ENCODE data around the gene SFT2D1. TPM values are rescaled to one million over a fixed set of nuclear protein-coding genes. Genes with fewer than 3 reads are reported as not detected.

The SFT2D1 gene
- total RNA-seq, 1 experiment from 2014 or later, result 40.2 TPM

DNA sequence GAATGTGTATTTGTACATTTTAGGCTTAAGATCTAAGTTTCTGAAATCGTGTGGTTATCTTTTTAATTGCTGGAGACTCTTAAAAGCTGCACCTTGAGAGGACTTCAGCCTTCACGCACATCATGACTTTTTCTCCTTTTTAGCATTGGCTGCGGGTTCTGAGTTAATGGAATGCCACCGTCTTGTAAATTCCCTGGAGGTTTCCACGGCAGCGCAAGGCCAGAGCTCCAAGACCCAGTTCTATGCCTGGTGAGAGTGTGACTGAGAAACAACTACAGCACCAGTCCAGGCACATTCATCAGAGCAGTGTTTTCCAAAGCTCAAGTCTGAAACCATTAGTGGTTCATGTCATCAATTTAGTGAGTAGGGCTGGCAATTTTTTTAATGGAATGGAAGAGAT lies 57.1 kb downstream of the SFT2D1 start:
- Histone ChIP-seq H4K91ac (ENCODE audit: insufficient read length, low read depth, low read length) (no peak overlapping the region), H4K8ac (replicated peaks; ENCODE audit: insufficient read length, low read depth, low read length) (no peak overlapping the region), H3K4me2 (ENCODE audit: insufficient read depth, insufficient read length, low read length) (no peak overlapping the region), H3K79me1 (ENCODE audit: insufficient read depth, low read depth, low read length, poor library complexity, severe bottlenecking) (no peaks in the 10 kb centered on the region), H3K9me3 (ENCODE audit: control insufficient read depth, low read depth, low read length) (no peaks in the 10 kb centered on the region), H3T11ph (ENCODE audit: low read length) (no peak overlapping the region), H3K4me1 (ENCODE audit: insufficient read depth, low read length) (no peaks in the 10 kb centered on the region), H4K20me1 (ENCODE audit: control insufficient read depth, insufficient read depth, insufficient read length) (no peaks in the 10 kb centered on the region), H3K9ac (ENCODE audit: extremely low read depth, insufficient read length, low read length) (no peak overlapping the region), H3K27ac (ENCODE audit: insufficient read length, low read depth, low read length) (no peak overlapping the region), H3K27me3 (ENCODE audit: insufficient read depth, low read length) (no peaks in the 10 kb centered on the region; the same call in 1 of the 2 replicates), H2BK120ac (ENCODE audit: low read depth, low read length, poor library complexity, severe bottlenecking) (no peak overlapping the region), H3K56ac (ENCODE audit: insufficient read length, low read depth, low read length) (no peak overlapping the region), H2BK15ac (ENCODE audit: low read depth, low read length) (no peak overlapping the region), H3K14ac (ENCODE audit: insufficient read depth, low read length) (no peak overlapping the region), H2AK5ac (ENCODE audit: insufficient read length, low read length) (no peak overlapping the region), H3K23ac (ENCODE audit: insufficient read length, low read depth, low read length) (no peak overlapping the region), H3K4ac (ENCODE audit: low read depth, low read length) (no peak overlapping the region), H2BK5ac (ENCODE audit: insufficient read length, low read length) (no peak overlapping the region), H2AFZ (ENCODE audit: low read length) (no peak overlapping the region), H3K79me2 (ENCODE audit: insufficient read depth, low read length) (no peaks in the 10 kb centered on the region), H2BK20ac (ENCODE audit: low read depth, low read length, poor library complexity, severe bottlenecking) (no peak overlapping the region), H3K23me2 (ENCODE audit: insufficient read length, low read depth, low read length, poor library complexity, severe bottlenecking) (no peaks in the 10 kb centered on the region), H2BK12ac (ENCODE audit: insufficient read length, low read depth, low read length) (no peak overlapping the region), H4K5ac (ENCODE audit: insufficient read length, low read depth, low read length) (no peak overlapping the region), H3K18ac (ENCODE audit: insufficient read length, low read depth, low read length) (no peak overlapping the region)
- DNase-seq, result no peak
- Mint-ChIP-seq H3K9me3 (no peaks in the 10 kb centered on the region), H3K4me1 (peaks cover 7 to 8% of the 10 kb centered on the region in 2 experiments), H3K4me3 (no peak overlapping the region), H3K36me3 (ENCODE audit: insufficient read depth in 1 of 3, low read depth in 3 of 3) (no peaks in the 10 kb centered on the region; a peak in 1 of 7 replicates), H3K27ac (no peak overlapping the region), H3K27me3 (ENCODE audit: low read depth) (peaks cover 46% of the 10 kb centered on the region)
- TF ChIP-seq, protein P1, sequence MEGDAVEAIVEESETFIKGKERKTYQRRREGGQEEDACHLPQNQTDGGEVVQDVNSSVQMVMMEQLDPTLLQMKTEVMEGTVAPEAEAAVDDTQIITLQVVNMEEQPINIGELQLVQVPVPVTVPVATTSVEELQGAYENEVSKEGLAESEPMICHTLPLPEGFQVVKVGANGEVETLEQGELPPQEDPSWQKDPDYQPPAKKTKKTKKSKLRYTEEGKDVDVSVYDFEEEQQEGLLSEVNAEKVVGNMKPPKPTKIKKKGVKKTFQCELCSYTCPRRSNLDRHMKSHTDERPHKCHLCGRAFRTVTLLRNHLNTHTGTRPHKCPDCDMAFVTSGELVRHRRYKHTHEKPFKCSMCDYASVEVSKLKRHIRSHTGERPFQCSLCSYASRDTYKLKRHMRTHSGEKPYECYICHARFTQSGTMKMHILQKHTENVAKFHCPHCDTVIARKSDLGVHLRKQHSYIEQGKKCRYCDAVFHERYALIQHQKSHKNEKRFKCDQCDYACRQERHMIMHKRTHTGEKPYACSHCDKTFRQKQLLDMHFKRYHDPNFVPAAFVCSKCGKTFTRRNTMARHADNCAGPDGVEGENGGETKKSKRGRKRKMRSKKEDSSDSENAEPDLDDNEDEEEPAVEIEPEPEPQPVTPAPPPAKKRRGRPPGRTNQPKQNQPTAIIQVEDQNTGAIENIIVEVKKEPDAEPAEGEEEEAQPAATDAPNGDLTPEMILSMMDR (conservative IDR thresholded peaks at IDR 0.05), result no peak
- no CpG with 5 or more reads among the region's 6 CpGs for WGBS (ENCODE audit: extremely low coverage, insufficient read length, low lambda C conversion rate)
